ENCODE data around the gene KLK11.

KLK11 gene

GRCh38 chr19:51027873-51028272 lies 1.5 kb upstream of the KLK11 start:
- no peak for DNase-seq

DNA sequence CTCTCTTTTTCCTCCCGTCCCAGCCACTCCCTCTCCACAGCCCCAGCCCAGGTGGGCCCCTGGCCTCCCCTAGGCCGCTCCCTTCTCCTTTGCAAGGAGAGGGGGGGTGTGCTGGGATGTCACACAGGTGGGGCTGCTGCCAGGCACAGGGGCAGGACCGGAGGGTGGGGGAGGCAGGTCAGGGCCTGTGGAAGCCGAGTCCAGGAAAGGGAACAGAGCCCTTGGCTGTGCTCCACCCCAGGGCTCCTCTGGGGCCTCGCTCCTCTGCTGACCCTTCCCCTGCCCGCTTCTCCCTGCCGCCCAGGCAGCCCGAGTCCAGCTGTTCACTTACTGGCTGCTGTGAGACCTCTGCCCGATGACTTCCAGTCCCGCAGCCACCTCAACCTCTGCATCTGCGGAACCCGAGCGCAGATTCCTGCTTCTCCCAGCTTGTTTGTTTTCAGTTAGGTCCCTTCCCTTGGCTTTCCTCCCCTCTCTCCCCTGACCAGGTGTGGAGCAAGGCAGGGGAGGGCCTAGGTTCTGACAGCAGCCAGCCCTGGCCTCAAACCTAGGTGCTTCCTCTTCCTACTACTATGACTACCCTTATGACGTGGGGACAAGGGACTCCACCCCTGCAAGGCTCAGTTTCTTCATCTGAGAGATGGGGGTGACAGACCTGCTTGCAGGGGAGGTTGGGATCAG lies 850 bp upstream of the KLK11 start:
- DNase-seq = no peak

GRCh38 chr19:51025809-51026553 lies 435 bp downstream of the KLK11 start:
- no peak for DNase-seq

DNA sequence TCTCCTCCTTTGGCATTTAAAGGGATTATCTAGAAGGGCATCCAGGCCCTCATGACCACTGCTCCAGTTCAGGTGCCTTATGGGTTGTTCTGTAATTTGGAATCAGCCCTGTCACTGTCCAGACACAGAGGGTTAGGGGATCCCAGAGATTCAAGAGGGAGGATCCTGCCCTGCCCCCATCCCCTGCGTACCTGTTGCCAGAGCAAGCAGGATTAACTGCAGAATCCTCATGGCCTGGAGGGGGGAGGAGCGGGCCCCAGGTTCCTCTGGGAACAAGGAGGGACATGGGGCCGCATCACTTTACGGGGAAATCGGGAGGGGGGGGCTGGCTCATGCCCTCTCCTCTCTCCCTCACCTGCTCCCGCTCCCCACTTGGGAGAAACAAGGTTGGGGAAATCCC lies 1.0 kb downstream of the KLK11 start:
- no peak for DNase-seq

DNA sequence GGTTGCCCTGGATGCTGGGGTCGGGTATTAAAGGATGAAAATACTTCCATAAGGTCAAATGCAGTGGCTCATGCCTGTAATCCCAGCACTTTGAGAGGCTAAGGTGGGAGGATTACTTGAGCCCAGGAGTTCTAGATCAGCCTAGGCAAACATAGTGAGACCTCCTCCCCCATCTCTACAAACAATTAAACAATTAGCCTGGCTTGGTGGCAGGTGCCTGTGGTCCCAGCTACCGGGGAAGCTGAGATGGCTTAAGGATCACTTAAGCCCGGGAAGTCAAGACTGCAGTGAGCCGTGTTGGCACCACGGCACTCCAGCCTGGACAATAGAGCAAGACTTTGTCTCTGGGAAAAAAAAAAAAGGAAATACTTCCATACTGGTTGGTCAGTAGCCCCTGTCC lies 1.5 kb downstream of the KLK11 start:
- DNase-seq = no peak

- no peak for DNase-seq
These were observed 2.5 kb downstream of the KLK11 start for GRCh38 chr19:51023946-51024345.

DNA sequence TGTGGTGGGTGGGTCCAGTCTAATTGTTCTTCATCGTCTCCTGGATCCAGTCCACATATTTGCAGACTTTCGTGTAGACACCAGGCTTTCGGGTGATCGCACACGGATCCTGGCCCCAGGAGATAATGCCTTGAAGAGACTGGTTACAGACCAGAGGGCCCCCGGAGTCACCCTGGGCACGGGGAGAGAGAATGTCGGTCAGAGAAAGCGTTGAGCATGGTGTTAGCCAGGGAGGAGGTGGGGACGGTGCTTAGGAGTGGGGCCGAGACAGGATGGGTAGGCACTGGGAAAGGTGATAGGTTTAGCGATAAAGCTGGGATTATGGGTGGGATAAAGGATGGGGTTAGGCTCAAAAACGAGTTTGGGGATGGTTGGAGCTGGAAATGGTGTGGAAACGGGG lies 3.9 kb downstream of the KLK11 start:
- DNase-seq = no peak

GRCh38 chr19:51020988-51021651 lies 5.3 kb downstream of the KLK11 start:
- DNase-seq = peak in 9 of 58 donors; percentile 5 to 48 (median 11)

- DNase-seq = no peak
These were observed 6.9 kb downstream of the KLK11 start, which contains the start of gene KLK10 for GRCh38 chr19:51019544-51019925. KLK10 (minus strand) TSS chr19:51019709; CDS start chr19:51019130, 579 bp downstream.

GRCh38 chr19:51018745-51019543 lies 7.5 kb downstream of the KLK11 start:
- no peak for DNase-seq

- DNase-seq = peak in 52 of 58 donors; percentile 7 to 77 (median 45)
These were observed 9.4 kb downstream of the KLK11 start for GRCh38 chr19:51016798-51017683.

DNA sequence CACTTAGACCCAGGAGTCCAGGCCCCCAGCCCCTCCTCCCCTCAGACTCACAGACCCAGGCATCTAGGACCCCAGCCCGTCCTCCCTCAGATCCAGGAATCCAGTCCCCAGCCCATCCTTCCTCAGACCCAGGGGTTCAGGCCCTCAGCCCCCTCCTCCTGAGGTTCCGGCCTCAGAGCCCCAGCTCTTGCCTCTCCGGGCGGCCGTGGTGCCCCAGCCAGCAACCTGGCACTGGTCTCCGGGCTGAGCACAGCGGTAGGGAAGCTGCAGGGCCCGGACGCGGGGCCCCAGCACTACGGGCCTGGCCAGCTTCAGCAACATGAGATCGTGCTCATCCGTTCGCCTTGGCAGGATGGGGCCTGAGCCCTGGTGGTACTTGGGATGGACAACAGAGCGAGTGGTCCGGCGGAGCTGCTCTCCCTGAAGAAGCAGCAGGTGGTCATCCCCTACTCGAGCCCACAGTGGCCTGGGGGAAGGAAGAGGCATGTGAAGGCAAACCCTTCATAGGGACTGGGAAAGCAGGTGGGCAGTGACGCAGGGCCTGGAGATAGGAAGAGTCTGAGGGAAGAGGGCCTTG lies 10.6 kb downstream of the KLK11 start:
- DNase-seq = no peak

DNA sequence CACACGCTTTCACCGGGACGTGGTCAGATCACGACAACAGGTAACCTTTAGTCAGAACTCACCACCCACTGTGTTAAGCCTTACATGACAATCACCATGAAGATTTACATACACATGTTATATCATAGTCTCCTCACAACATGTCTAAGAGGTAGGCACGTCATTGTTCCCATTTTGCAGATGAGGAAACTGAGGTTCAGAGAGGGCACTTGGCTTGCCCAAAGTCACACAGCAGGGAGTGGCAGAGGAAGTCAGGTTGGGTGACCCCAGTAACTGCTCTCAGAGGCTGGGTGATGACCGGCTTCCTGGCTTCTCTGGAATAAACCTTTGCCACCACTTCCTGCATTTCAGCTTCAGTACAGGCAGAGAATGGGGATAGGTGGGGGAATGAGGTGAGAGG lies 12.2 kb downstream of the KLK11 start:
- no peak for DNase-seq

DNA sequence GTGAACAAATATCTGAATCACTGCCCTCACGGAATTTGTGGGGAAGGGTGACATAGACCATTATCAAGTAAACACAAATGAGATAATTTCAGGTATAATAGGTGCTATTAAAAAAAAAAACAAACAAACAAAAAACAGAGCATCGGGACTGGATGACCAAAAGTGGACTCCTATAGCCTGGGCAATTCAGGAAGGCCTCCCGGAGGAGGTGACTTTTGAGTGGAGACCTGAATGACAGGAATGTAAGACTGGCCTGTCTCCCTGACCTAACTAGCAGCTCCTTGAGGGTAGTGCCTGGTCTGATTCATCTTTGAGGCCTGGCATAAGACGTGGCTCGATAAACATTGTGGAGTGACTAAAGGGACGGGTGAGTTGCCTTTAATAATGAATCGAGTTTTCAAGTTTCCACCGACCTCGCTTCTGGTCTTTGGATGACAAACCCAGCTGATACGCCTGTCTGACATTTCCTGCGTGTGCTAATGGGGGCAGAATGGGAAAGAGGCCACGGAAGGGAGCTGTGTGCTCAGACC lies 13.7 kb downstream of the KLK11 start:
- DNase-seq = no peak

GRCh38 chr19:51010066-51010795 lies 16.2 kb downstream of the KLK11 start:
- DNase-seq = no peak

DNA sequence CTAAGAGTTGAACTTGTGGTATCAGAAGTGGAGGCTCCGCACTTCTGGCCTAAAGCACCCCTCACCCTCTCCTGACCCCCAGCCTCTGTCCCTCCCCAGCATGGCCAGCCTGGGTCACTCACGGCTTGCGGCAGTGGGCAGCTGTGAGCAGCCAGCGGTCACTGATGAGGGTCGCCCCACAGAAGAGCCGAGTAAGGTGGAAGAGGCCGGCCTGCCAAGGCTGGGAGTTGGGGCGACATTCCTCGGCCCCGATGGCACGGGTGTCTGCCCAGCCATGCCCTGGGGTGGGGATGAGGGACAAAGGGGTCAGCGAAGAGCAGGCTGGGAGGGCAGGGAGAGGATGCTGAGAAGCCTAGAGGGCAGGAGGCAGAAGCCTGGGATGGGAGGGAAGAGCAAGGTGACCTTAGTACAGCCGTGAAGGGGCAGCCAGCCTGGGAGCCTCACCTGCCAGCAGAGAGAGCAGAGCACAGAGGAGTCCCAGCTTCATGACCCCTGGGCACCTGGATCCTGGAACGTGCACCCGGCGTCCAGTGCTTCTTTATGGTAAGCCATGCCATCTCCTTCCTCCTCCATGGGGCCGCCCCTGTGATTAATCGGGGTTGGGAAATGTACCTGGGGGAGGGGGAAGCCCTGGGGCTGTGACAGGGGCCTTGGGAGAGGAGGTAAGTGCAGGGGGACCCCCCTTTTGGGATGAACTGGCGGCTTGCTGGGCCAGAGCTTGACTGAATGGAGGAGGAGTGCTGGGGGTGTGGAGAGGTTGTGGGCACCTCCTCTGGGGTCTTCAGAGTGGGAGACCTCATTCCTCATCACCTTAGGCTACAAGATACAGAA lies 17.1 kb downstream of the KLK11 start:
- no peak for DNase-seq

- no peak for DNase-seq
These were observed 18.9 kb downstream of the KLK11 start for GRCh38 chr19:51007488-51007887.

GRCh38 chr19:51006406-51006805 lies 20.0 kb downstream of the KLK11 start:
- no peak for DNase-seq

All from anterior cingulate cortex (tissue), 58 donors.